ENCODE data around the gene PIP5K1C.
A peak's percentile ranks its signal among the peaks of the same experiment; 100 is the strongest.

The PIP5K1C gene

GRCh38 chr19:3723110-3723488, 22.8 kb upstream of the PIP5K1C start:
- no peak overlapping the region for H3K4me3 ChIP-seq (ENCODE audit: low read length)
- no peak for DNase-seq (ENCODE audit: low read depth, low spot score)

- DNase-seq (ENCODE audit: low read depth, low spot score) = no peak
- H3K4me3 ChIP-seq (ENCODE audit: low read length) = no peak overlapping the region
These were observed 22.3 kb upstream of the PIP5K1C start for GRCh38 chr19:3722443-3723109.

GRCh38 chr19:3721887-3722442, 21.7 kb upstream of the PIP5K1C start:
- H3K4me3 ChIP-seq (ENCODE audit: low read length) = peak overlapping the region; percentile 43
- DNase-seq (ENCODE audit: low read depth, low spot score) = no peak

GRCh38 chr19:3721131-3721886, 21.0 kb upstream of the PIP5K1C start:
- H3K4me3 ChIP-seq (ENCODE audit: low read length) = peak overlapping the region; percentile 43
- peak; percentile 88 for DNase-seq (ENCODE audit: low read depth, low spot score)

- no peak overlapping the region for H3K4me3 ChIP-seq (ENCODE audit: low read length)
- DNase-seq (ENCODE audit: low read depth, low spot score) = no peak
These were observed 20.2 kb upstream of the PIP5K1C start for GRCh38 chr19:3720349-3720917.

- DNase-seq (ENCODE audit: low read depth, low spot score) = no peak
- H3K4me3 ChIP-seq (ENCODE audit: low read length) = no peak overlapping the region
These were observed 19.6 kb upstream of the PIP5K1C start for GRCh38 chr19:3719868-3720267.

- no peak for DNase-seq (ENCODE audit: low read depth, low spot score)
- no peak overlapping the region for H3K4me3 ChIP-seq (ENCODE audit: low read length)
These were observed 15.9 kb upstream of the PIP5K1C start for GRCh38 chr19:3716147-3716668.

- DNase-seq (ENCODE audit: low read depth, low spot score) = no peak
- no peak overlapping the region for H3K4me3 ChIP-seq (ENCODE audit: low read length)
These were observed 12.7 kb upstream of the PIP5K1C start for GRCh38 chr19:3712663-3713611.

- no peak overlapping the region for H3K4me3 ChIP-seq (ENCODE audit: low read length)
- no peak for DNase-seq (ENCODE audit: low read depth, low spot score)
These were observed 10.1 kb upstream of the PIP5K1C start for GRCh38 chr19:3710265-3710812.

GRCh38 chr19:3708207-3708931, 8.1 kb upstream of the PIP5K1C start, which contains the start of gene TJP3:
TSS of gene TJP3 (plus strand) at chr19:3708384. CDS start at chr19:3728433, 20,049 bp downstream.
- DNase-seq (ENCODE audit: low read depth, low spot score) = no peak
- H3K4me3 ChIP-seq (ENCODE audit: low read length) = no peak within 1 kb of the TSS

- H3K4me3 ChIP-seq (ENCODE audit: low read length) = no peak overlapping the region
- DNase-seq (ENCODE audit: low read depth, low spot score) = no peak
These were observed 7.6 kb upstream of the PIP5K1C start for GRCh38 chr19:3707868-3708206.

- no peak for DNase-seq (ENCODE audit: low read depth, low spot score)
- no peak overlapping the region for H3K4me3 ChIP-seq (ENCODE audit: low read length)
These were observed 932 bp upstream of the PIP5K1C start for GRCh38 chr19:3701200-3701599.

GRCh38 chr19:3699741-3700241, 477 bp downstream of the PIP5K1C start:
- no peak for DNase-seq (ENCODE audit: low read depth, low spot score)
- H3K4me3 ChIP-seq (ENCODE audit: low read length) = peak overlapping the region; percentile 72

- no peak for DNase-seq (ENCODE audit: low read depth, low spot score)
- peak overlapping the region; percentile 72 for H3K4me3 ChIP-seq (ENCODE audit: low read length)
These were observed 1.1 kb downstream of the PIP5K1C start for GRCh38 chr19:3698974-3699740.

- H3K4me3 ChIP-seq (ENCODE audit: low read length) = no peak overlapping the region
- no peak for DNase-seq (ENCODE audit: low read depth, low spot score)
These were observed 1.8 kb downstream of the PIP5K1C start for GRCh38 chr19:3698386-3698950.

GRCh38 chr19:3697671-3698385, 2.4 kb downstream of the PIP5K1C start:
- H3K4me3 ChIP-seq (ENCODE audit: low read length) = no peak overlapping the region
- no peak for DNase-seq (ENCODE audit: low read depth, low spot score)

All from Jurkat, Clone E6-1 (cell line).